Stimulated activated CD8-positive, alpha-beta memory T cell treated with anti-CD3 and anti-CD28 coated beads, Interleukin-2, amount 100 ng/mL, for 48 hours (primary cell): ENCODE measurements around the gene DOCK1.

Experiments
- DNase-seq, 2 donors: peaks; one replicate each; pipeline ENCODE4 v3.0.0-alpha.2; 2020; ENCODE audit warnings: low read depth in 2 of 2

Gene DOCK1

DNA sequence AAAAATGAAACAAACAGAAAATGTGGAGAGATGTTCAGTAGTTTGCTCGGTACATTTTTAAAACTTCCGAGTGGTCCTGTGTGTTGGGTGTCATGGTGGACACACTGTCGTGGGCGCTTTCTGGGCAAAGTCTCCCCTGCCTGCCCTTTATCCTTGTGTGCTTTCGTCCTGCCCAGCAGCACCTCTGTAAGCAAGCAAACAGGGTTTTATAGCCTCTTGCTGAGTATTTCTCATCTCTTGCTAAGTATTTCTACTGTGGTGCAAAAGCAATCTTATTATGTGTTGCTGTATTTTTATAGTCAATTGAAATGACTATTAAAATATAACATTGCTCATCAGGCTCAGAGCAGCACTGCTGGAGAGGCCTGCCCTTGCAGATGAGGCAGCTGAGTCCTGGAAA lies 48.7 kb downstream of the DOCK1 start:
- DNase-seq = no peak

DNA sequence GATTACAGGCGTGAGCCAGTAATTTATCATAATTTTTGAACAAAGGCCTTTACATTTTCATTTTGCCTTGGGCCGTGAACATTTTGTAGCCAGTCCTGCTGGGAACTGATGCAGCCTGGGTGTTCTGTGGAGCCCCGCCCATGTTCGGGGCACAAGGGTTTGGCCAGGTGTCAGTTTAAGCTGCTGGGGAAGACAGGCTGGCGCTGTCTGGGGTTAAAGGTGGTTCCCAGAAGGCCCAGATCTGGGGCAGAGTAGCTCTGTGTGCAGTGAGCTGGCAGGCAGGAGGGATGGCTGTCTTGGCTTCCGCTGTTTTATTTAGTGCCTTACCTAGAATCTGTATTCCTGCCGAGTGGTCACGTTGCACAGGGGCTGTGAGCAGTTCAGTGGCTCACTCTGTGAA lies 50.2 kb downstream of the DOCK1 start:
- no peak for DNase-seq

DNA sequence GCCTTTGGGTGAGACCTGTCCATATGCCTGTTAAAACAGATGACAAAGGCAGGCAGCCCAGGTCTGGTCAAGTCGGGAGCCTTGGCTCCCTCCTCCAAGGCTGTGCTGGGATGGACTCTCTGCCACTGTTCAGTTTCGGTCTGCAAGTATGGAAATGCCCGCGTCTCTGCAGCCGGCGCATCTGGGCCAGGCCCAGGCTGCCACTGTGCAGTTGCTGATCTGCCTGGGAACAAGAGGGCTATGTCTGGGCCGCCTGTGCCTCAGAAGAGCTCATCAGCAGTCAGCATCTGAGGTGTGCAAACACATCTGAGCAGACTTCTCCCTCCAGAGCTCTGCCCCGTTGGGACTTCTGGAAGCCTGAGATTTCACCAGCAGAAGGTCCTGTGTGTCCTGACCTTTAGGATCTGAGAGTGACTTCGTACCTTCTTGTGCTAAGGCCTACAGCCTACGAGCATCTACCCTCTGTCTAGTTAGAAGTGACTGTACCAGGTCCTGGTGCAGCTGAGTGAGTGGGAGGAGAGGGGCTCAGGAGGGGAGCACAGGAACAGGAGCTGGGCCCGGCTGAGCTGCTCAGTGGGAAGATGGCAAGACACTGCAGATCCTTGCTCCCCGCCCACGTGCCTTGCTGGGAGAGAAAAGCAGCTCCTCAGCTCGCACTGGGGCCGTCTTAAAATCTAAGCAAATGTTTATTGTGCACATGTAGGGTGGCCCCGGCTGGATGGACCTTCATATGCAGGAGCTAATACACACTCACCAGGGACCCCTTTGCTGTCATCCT lies 50.9 kb downstream of the DOCK1 start:
- no peak for DNase-seq

DNA sequence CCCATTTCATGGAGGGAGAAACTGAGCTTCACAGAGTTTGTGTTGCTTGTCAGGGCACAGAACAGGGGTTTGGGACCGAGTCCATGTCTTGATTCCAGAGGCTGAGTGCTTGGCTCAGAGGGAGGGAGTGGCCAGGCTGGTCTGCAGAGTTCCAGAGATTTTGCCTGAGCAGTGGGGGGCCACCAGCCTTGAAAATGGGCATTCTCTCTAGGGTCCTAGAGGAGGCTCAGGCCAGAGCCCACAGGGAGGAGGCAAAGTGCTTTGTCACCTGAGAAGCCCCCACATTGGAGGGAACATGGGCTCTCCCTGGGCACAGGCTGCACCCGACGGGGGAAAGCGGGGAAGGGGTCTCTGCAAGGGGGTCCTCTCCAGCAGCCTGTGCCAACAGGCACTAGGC lies 51.5 kb downstream of the DOCK1 start:
- no peak for DNase-seq

DNA sequence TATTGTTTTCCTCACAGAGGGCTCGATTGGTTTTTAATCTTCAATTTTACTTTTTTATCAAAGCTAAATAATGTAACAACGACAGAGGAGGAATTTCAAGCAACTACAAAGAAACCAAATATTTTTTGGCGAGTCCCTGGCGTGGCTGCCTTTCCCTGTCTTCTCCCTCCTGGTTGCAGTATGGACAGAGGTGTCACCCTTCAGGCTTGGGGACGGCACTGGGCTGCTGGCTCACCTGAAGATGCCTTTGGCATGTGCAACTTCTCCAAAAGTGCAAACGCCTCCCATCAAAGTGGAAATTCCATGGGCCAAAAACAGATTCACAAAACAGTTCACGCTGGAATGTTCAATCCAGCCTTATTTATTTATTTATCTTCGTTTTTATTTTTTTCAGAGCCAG lies 51.9 kb downstream of the DOCK1 start:
- DNase-seq = no peak

DNA sequence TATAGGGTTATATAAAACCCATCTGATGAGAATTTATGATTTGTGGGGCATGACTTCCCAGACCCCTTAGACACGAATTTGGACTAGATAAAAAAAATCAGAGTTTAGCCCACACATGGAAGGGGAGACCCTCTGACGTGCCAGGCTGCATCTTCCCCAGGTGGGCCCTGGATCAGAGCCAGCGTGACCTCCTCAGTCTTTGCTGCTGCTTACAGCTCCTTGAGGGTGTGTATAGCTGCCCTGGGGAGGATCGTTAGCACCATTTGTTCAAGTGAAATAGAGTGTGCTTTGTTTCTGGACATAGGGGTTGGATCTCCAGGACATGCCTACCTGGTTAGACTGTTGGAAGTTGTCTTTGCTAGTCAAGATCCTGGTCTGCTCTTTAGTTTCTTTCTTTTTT lies 54.2 kb downstream of the DOCK1 start:
- no peak for DNase-seq

DNA sequence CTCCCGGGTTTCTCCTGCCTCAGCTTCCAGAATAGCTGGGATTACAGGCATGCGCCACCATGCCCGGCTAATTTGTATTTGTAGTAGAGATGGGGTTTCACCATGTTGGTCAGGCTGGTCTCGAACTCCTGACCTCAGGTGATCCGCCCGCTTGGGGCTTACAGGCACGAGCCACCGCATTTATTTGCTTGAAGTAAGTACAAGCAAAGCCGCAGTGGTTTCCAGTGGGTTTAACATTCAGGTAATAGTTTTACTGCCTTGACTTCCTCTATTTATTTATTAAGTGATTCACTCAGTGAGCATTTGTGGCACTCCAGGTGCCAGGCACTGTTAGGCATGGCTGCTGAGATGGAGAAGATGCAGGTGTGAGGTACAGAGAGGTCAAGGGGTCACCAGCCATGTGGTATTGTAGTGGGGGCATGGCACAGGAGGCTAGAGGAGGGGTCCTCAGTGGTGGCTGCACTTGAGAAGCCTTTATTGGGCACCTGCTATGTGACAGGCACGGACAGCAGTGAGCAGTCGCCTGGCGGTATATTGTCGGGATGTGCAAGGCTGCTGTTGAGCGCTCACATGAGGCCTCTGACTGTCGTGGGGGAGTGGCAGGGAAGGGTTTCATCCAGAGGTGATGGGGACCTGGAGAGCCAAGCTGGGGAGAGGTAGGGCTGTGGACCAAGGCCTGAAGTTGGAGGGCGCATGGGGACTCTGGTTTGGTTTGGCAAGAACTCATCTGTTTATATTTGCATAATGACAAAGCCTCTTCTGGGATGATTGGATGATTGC lies 54.9 kb downstream of the DOCK1 start:
- DNase-seq = no peak

DNA sequence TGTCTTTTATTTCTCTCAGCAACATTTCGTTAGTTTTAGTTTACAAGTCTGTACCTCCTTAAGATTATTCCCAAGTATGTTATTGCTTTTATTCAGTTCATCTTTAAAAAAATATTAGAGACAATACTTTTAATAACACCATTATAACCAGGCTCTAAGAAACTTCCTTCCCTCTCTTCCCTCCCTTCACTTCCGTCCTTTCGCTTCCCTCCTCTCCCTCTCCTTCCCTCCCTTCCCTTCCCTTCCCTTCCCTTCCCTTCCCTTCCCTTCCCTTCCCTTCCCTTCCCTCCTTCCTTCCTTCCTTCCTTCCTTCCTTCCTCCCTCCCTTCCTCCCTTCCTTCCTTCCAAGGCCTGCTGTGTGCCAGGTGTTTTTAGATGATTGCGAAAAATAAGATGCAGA lies 58.1 kb downstream of the DOCK1 start:
- no peak for DNase-seq

DNA sequence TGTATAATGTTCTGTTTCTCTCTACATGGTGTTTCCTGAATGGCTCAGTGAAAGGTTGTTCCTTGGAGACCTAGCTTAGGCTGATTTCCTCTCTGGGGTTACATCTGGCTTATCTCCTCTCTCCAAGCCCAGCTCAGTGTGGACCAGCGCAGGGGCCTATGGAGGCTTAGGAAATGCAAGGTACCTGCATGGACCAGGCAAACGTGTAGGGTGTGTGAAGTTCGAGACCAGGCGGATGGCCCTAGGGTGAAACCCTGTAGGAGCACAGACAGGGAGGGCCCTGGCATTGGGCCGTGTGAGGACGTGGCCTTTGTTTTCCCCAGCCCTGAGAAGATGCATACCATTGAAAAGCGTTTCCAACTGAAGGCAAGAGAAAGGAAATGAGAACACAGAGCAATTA lies 59.0 kb downstream of the DOCK1 start:
- no peak for DNase-seq

DNA sequence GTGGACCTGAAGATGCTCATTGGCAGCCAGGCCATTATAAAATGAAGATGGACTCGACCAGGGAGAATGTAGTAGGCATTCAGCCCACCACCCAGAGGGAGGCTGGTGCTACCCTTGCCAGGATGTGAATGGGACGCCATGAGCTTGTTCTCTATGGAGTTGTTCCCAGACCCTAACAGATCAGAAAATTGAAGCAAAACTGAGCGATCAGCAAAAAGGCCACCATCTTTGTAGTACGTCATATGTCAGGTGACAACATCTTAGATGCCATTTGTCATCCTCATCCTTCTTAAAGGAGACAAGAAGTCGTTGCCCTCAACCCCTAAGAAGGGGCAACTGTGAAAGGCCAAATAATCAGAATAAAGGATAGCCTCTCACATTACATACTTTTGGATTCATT lies 61.7 kb downstream of the DOCK1 start:
- DNase-seq = no peak

DNA sequence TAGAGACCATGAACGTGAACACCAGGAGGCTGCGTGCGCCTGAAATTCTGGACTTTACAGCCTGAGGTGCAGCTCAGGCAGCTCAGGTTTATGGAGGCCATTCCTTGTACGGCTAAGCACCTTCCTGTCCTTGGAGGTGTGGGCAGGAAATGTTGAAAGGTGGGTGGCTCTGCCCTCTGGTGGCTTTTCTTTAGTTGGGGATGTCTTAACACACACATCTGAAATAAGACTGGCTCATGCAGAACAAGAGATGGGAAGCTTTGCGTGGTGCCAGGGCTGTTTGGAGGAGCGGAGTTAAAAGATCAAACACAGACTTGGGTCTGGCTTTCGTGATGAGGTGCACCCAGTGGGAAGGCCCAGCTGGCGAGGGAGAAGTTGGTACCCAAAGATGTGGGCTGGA lies 64.1 kb downstream of the DOCK1 start:
- no peak for DNase-seq

DNA sequence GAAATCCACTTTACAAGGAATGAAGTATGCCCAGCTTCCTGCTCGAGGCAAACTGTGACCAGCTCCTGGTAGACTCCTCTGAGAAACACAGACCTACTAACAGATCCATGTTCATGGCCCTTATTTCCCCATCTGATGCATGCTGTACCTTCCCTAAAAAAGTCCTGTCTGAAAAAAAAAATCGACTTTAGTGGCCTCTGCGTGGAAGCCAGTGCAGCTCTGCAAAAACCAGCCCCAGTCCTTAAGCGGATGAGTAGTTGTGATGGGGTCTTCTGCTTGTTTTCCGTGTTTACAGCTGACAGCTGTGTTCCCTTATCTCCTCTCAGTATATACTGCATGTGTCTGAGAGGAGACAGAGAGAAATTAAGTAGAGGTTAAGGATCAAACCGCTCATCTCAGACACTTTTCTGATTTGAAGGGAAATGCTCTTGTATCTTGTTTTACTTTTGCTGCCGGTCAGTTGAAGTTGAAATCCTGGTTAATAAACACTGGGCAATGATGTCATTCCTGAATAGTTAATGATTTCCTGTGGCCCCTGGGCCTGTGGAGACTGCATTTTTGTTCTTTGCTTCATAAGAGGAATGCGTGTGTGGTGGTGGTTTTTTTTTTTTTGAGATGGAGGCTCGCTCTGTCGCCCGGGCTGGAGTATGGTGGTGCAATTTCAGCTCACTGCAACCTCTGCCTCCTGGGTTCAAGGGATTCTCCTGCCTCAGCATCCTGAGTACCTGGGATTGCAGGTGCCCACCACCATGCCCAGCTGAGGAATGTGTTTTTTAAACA lies 67.6 kb downstream of the DOCK1 start:
- DNase-seq = no peak

DNA sequence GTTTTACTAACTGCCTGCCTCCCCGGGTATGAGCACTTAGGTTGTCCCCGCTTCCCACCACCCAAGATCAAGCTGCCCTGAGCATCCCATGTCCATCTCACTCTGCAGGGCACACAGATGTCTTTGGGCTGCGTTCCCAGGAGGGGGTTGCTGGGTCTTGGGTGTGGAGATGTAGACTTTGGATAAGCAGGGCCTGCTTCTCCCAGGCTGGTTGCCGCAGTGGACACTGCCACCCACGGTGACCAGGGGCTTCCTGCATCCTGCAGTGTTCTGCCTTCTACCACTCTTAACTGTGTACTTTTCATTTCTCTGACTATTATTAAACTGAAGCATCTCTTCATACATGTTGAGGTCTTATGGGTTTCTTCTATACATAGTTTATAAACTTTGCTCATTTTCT lies 70.0 kb downstream of the DOCK1 start:
- DNase-seq = no peak

DNA sequence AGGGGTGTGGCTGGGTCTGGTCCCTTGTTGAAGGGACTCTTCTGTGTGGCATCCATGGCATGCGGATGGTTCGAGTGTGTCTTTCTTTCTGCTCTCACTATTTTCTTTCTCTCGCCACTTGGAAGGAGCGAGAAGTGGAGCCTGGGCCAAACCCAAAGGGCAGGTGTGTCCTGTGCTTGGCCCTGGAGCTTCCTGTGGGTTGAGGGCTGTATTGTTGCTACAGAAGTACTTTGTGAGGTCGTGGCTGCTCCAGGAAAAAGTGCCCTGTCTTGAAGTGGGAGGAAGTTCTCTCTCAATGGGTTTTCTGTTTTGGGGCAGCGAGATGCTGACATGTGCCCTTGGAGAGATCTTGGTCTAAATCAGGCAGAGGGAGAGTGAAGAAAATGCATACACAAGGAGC lies 72.0 kb downstream of the DOCK1 start:
- DNase-seq = no peak

DNA sequence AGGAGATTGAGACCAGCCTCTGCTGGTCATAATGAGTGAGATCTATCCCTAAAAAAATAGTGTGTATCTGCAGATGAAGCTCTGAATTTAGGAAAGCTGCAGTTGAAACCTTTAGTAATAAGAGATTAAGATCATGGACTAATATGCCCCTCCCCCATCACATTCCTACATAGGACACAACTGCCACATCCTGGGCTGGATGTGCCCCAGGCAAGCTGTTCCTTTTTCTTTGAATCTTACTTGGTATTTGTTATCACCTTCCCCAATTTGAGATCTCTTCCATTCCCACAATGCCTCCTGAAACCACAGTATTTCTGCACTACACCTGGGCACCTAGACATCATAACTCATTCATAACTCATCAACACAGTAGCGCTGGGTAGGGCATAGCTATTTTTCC lies 74.1 kb downstream of the DOCK1 start:
- no peak for DNase-seq

DNA sequence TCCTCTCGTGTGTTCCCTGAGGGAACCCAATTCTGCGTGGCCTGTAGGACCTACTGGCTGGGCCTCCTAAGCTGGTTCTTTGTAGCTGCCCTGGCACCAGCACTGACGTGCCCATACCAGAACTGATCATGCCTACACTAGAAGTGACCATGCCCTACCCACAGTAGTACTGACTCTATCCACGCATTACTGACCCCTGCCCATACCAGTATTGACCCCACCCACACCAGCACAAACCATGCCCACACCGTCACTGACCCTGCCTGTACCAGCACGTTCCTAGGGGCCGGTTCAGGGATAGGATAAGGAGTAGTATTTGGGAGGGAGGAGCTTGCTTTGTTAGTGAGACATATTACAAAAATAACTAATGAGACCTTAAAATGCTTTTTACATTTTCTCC lies 88.0 kb downstream of the DOCK1 start:
- DNase-seq = no peak

DNA sequence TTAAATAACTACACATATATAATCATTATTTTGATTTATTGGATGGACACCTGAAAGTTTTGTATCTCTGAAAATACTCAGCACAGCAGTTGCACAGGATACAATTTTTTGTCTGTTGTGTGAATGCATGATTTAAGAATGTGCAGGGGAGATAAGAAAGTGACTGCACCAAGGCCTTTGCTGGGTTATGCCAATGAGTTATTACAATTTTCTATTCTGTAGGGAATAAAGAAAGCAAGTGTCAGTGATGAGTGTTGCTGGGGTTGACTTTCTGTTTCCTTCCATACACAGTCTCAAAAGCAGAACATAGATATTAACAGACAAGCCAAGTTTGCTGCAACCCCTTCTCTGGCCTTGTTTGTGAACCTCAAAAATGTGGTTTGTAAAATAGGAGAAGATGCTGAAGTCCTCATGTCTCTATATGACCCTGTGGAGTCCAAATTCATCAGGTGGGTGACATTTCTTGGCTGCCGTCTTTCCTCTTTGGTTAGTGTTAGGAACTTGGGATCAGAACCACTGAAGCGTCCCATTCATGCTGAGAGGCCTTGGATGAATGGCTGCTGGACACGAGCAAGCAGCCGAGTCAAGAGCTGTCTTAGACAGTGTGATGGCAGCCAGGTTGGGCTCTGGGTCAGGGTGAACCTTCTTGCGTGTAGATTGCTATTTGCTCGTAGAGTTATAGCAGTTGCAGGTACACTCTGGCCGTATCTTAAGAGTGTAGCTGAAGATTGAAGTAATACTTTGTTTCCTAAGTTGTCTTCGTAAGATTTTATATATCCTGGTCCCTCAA lies 92.8 kb downstream of the DOCK1 start:
- no peak for DNase-seq

DNA sequence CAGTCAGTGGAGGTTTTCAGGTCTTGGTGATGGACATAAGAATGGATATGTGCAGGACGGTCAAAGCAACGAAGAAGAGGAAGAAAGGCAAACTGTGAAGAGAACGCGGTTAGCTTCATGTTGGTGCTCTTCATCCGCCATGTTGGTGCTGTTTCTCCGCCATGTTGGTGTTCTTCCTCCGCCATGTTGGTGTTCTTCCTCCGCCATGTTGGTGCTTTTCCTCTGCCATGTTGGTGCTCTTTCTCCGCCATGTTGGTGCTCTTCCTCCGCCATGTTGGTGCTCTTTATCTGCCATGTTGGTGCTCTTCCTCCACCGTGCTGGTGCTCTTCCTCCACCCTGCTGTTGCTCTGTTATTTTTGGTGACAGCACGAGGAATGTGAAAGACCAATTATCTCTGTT lies 95.4 kb downstream of the DOCK1 start:
- DNase-seq = no peak

DNA sequence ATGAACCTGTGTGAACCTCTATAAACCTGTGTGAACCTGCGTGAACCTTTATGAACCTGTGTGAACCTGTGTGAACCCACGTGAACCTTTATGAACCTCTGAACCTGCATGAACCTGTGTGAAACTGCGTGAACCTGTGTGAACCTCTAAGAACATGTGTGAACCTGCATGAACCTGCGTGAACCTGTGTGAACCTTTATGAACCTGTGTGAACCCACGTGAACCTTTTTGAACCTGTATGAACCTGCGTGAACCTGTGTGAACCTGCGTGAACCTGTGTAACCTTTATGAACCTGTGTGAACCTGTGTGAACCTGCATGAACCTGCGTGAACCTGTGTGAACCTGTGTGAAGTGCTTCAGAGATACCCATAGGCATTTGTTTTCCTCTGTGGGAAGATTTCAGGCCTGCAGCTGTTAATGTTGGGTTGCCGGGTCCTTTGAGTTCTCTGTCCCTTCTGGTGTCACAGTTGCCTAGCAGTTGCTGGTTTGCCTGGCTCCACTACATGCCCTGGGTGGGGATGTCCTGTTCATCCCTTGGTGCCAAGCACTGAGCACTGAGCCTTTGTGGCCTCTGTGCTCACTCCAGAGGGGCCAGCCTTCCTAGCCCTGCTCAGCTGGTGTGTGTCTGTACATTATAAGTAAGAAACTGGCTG lies 97.9 kb downstream of the DOCK1 start:
- no peak for DNase-seq

DNA sequence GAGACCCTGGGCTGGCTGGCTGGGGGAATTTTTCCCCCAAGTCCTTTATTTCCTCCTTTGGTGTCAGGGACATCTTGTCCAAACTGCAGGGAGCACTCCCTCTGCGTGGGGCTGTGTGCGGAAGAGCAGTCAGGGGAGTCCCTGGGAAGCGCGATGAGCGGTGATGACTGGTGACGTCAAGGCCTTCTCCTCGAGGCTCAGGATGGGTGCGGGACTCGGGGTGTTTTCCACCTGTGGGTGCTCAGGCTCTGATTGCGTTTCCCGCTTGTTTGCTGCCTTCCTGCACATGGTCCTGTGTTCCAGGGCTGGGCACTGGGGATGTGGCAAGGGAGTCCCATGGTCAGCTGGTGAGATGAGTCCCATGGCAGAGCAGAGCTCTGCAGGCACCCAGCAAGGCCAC lies 101.2 kb downstream of the DOCK1 start:
- no peak for DNase-seq

DNA sequence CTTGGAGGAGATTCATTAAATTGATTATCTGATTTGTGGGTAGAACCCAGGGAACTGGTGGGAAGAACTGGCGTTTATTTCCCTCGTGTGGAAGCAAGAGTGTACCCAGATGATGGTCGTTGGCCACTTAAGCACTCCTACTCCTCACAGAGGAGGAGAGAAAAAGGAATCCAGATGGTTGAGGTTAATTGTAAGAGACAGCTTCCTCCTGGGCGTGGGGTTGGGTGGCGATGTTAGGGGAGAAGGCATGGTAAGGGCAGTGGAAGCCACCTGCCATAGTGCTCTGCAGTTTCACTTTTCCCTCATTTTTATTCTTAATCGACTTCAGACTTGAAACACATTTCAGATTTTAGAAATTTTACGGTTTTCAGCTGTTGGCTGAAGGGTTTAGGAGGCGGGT lies 104.1 kb downstream of the DOCK1 start:
- no peak for DNase-seq
